ENCODE data around the gene SLC35D2.

- no peak for TF ChIP-seq CTCF (conservative IDR thresholded peaks at IDR 0.05; ENCODE audit: low read length)
- TF ChIP-seq EZH2phosphoT487 (IDR thresholded peaks at IDR 0.05; ENCODE audit: borderline replicate concordance): no peak
Measured at GRCh38 chr9:96338299-96338698, 45.2 kb downstream of the SLC35D2 start.
